ENCODE measurements around the gene COA6. TPM values are rescaled to one million over a fixed set of nuclear protein-coding genes. Genes with fewer than 3 reads are reported as not detected.

The COA6 gene
- total and polyA plus RNA-seq, 2 of the 8 experiments (the other 6 are each of a cell fraction or from before 2014, with no cell fraction given), result 22.9 to 44.9 TPM

- TF ChIP-seq SP2 (IDR thresholded peaks at IDR 0.05; ENCODE audit: low read length), result no peak
- no peak for TF ChIP-seq RNF2 (IDR thresholded peaks at IDR 0.05; ENCODE audit: borderline replicate concordance, low read depth, low read length, missing control alignments, poor library complexity, severe bottlenecking)
- TF ChIP-seq SP4 (IDR thresholded peaks at IDR 0.05; ENCODE audit: low read length), result no peak
- no peak for TF ChIP-seq SIX5 (IDR thresholded peaks at IDR 0.05; ENCODE audit: low read depth, low read length)
- TF ChIP-seq RBBP5 (IDR thresholded peaks at IDR 0.05; ENCODE audit: borderline replicate concordance, low read depth, low read length), result no peak
- no peak for TF ChIP-seq USF2 (IDR thresholded peaks at IDR 0.05; ENCODE audit: low read length)
- TF ChIP-seq CTCF (IDR thresholded peaks at IDR 0.05; ENCODE audit: control extremely low read depth in 1 of 3, insufficient read depth in 1 of 3, low read depth in 1 of 3, low read length in 3 of 3), result no peak
- no peak for TF ChIP-seq RAD21 (IDR thresholded peaks at IDR 0.05 in 1 of 2, conservative IDR thresholded peaks at IDR 0.05 in 1 of 2; ENCODE audit: low read depth in 2 of 2, low read length in 2 of 2)
- TF ChIP-seq SRF (IDR thresholded peaks at IDR 0.05; ENCODE audit: low read depth, low read length), result no peak
- no peak for TF ChIP-seq SP1 (IDR thresholded peaks at IDR 0.05; ENCODE audit: low read depth, low read length)
- TF ChIP-seq HDAC2 (IDR thresholded peaks at IDR 0.05; ENCODE audit: borderline replicate concordance in 1 of 2, low read depth in 2 of 2, low read length in 2 of 2), result no peak
- no peak for TF ChIP-seq EP300 (IDR thresholded peaks at IDR 0.05; ENCODE audit: borderline replicate concordance in 1 of 2, low read depth in 2 of 2, low read length in 2 of 2)
- TF ChIP-seq SUZ12 (IDR thresholded peaks at IDR 0.05; ENCODE audit: low read length), result no peak
- no peak for TF ChIP-seq BACH1 (IDR thresholded peaks at IDR 0.05; ENCODE audit: low read length)
- TF ChIP-seq YY1 (IDR thresholded peaks at IDR 0.05; ENCODE audit: low read depth, low read length), result no peak
- no peak for TF ChIP-seq MAX (IDR thresholded peaks at IDR 0.05)
Observed at GRCh38 chr1:234348964-234349363, 24.3 kb upstream of the COA6 start (continued).

All from H1 (cell line).